T47D (cell line): ENCODE data around the gene SPTLC3.

Source experiments
- DNase-seq, 2 experiments: peaks; one replicate each; pipeline versions ENCODE4 v3.0.0 to v3.0.0-alpha.2; 2011 to 2012; ENCODE audit warnings: low read depth in 1 of 2, low spot score in 1 of 2
- JUND ChIP-seq: IDR thresholded peaks from 2 replicates; pipeline ENCODE4 v1.6.1; 2012; ENCODE audit warnings: low read depth
- in situ Hi-C: cut with HindIII; loops from 2 replicates; pipeline ENCODE4 v1.10.0; 2016; ENCODE audit warnings: low sequenced_read_pairs, low pct_unique_long_range_greater_than_20kb

SPTLC3 gene

DNA sequence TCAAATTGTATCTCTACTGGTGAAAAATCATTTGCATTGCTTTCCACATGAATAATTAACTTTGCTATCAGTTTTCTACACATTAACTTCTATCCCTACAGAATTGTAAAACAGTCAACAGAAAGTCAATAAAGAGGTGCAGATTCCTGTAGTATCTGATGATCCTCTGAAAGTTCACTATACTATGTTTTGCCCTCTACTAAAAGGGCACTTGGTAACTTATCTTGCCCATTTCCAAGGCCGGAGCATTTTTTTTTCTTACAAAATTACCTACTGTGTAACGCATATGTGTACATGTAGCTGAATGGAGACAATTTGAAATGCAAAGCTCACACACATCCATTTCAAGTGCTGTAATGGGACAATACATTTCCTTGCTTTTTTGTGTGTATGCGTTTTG lies 9.6 kb upstream of the SPTLC3 start:
- no peak for DNase-seq
- in situ Hi-C loops = no loop called here
- TF ChIP-seq JUND = no peak

DNA sequence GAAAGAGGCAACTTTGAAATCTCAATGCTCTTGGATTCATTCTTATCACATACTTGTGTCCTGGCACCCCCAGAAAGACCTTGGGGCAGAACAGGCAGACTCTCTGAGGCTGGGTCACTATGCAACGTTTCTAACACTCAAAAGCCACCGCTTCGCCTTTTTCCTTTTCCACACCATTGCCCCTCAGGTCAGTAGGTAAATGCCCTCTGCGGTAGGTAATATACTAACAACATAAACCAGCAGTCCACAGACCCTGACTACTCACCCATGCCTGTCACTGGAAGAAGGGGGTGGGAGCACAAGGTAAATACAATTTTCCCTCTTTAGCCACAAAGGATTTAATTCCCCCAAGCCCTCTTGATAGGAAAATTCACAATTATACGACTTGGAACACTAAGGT lies 6.5 kb upstream of the SPTLC3 start:
- in situ Hi-C loops = no loop called here
- DNase-seq = no peak
- TF ChIP-seq JUND = no peak

GRCh38 chr20:13006825-13007224 lies 1.9 kb upstream of the SPTLC3 start:
- peak in 1 of 2 experiments; percentile 40 for DNase-seq
- TF ChIP-seq JUND = 0 out of 2 replicates have a peak, but pooled peaks have one; percentile 16
- in situ Hi-C loops = no loop called here

DNA sequence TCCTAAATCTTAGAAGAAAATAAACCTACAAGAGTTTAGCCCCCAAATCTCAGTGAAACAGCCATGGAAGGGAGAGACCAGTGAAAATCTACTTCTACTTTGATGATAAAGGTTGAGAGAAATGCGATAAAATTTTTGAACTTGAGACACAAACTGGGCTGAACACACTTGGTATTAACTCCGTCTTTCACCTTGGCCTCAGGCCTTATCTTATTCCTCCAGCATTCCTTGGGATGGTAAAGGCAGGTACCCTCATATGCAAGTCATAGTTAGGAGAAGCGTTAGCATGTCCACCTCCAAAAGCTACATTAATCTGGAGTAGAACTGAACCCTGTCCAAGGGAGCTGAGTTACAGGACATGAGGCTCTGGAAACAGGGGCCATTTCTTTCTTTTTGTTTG lies 1.2 kb upstream of the SPTLC3 start:
- in situ Hi-C loops = no loop called here
- TF ChIP-seq JUND = no peak
- DNase-seq = no peak

DNA sequence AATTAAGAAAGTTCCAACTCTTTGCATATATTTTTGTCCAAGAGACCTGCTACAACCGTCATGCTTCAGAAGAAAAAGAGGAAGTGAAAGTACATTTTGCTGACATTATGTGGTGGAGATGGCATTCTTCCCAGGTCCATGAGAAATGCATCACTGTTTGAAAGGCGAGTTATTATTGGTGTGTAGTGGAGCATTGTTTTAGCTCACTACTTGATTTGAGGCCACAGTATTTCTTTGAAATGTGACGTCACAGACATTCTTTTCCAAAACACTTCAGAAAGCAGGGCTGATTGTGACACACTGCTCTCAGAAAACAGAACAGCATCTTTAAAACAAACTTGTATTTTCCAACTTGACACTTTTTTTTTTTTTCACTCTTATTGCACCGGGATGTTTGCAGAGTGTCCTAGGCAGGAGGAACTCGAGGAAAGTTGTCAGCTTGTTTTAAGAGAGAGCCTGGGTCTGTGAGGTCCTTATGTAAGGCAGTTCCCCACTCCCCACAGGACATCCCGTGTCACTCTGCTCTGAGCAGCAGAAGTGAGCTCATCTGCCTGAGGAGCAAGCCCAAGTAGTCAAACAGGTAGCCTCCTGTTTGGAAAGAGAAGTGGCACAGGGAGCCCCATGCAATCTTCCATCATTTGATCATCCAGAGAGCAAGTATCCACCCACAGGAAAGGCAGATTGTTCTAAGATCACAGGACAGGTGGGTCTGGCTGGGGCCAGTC lies 1.1 kb downstream of the SPTLC3 start:
- TF ChIP-seq JUND = no peak
- in situ Hi-C loops = no loop called here
- DNase-seq = peak; percentile 16 to 67

GRCh38 chr20:13012886-13013285 lies 4.1 kb downstream of the SPTLC3 start:
- no peak for TF ChIP-seq JUND
- DNase-seq = no peak
- in situ Hi-C loops = no loop called here

- TF ChIP-seq JUND = no peak
- in situ Hi-C loops = no loop called here
- DNase-seq = no peak
Measured at GRCh38 chr20:13013411-13013810, 4.6 kb downstream of the SPTLC3 start.

DNA sequence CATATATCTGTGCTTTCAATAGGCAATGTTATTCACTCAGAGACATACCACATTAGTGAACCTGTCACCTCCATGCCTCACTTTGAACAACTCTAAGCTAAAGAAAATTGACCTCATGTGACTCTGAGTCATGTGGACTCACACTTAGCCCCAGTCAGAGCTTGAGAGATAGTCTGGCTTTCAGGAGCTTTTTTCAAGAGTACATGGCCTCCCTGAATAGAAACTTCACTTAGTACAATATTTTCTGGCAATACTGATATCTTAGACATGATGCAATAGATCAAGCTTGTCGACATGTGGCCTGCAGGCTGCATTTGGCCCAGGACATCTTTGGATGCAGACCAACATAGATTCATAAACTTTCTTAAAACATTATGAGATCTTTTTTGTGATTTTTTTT lies 8.5 kb downstream of the SPTLC3 start:
- no peak for TF ChIP-seq JUND
- in situ Hi-C loops = no loop called here
- no peak for DNase-seq

GRCh38 chr20:13017883-13018535 lies 9.2 kb downstream of the SPTLC3 start:
- no peak for TF ChIP-seq JUND
- in situ Hi-C loops = no loop called here
- DNase-seq = no peak

DNA sequence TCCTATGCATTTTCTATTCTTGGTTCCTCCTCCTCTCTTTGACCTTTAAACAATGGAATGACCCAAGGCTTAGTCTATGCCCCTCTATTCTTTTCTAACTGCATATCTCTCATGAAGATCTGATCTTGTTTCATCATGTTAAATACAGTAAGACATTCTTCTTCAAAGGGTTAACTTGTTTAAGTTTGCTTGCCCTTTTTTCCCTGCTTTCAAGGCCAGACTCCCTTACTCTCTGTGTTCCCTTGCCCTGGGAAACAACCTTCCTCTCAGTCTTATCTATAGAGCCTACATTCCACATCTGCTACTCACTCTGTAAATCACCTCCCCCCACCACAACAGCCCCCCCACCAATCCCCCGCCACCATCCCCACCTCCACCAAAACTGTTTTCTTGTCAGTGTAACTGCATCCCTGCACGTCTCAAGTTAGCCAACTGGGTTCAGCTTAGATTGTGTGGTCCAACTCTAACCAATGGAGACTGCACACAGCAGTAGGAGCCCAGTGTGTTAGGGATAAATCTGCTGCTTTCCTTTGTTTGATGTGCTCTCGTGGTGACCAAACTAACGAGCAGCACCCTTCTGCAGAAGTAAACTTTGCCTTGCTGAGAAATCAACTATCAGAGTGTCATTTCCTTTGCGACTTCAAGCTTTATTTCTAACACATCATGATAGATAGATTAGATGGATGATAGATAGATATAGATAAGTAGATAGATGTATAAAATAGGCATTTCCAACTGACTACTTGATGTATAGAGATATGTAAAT lies 12.6 kb downstream of the SPTLC3 start:
- in situ Hi-C loops = no loop called here
- no peak for TF ChIP-seq JUND
- DNase-seq = no peak

- no peak for DNase-seq
- TF ChIP-seq JUND = no peak
- in situ Hi-C loops = no loop called here
Measured at GRCh38 chr20:13022401-13023155, 13.8 kb downstream of the SPTLC3 start.

- DNase-seq = no peak
- in situ Hi-C loops = no loop called here
Measured at GRCh38 chr20:13024596-13024995, 15.8 kb downstream of the SPTLC3 start.

More at GRCh38 chr20:13024596-13024995, 15.8 kb downstream of the SPTLC3 start:
- TF ChIP-seq JUND = no peak
